Epithelial cell of proximal tubule (primary cell): Measurements from ENCODE around the gene MAGEB17. TPM values are rescaled to one million over a fixed set of nuclear protein-coding genes. Genes with fewer than 3 reads are reported as not detected.

Source experiments
- DNase-seq: peaks from one replicate; pipeline ENCODE4 v3.0.0-alpha.2; 2011; ENCODE audit warnings: low read depth
- H3K4me3 ChIP-seq: 2 replicates; pipeline ENCODE4 v1.5.1; 2011; ENCODE audit warnings: low read depth, mild to moderate bottlenecking, low read length
- CTCF ChIP-seq: conservative IDR thresholded peaks from 2 replicates; pipeline ENCODE4 v1.5.1; 2012; ENCODE audit warnings: low read depth, mild to moderate bottlenecking, low read length
- total RNA-seq: library from RNA; depleted of rRNA; stranded (reverse); fragments of >200 nt; gene quantifications from 2 replicates; pipeline ENCODE4 v1.2.3, GENCODE V29; 2015

MAGEB17 gene
- total RNA-seq, 1 donor from 2014 or later = not detected

- no peak overlapping the region for H3K4me3 ChIP-seq
- no peak for TF ChIP-seq CTCF
- DNase-seq = no peak
These were observed 48.4 kb downstream of the MAGEB17 start for GRCh38 chrX:16215660-16216059.

Other genes starting within 250 kb of the MAGEB17 start
- 0.29 and 0.40 TPM in 2 replicates for gene GRPR, start 43.9 kb upstream of the MAGEB17 start, total RNA-seq